Transverse colon (tissue), 4 donors: ENCODE results near the gene SMIM10L1. TPM values are rescaled to one million over a fixed set of nuclear protein-coding genes. Genes with fewer than 3 reads are reported as not detected.
A peak's percentile ranks its signal among the peaks of the same experiment; 100 is the strongest.

Experiments
- DNase-seq: peaks from one replicate; pipeline ENCODE4 v3.0.0-alpha.2; 2019
- H3K27ac ChIP-seq, 4 donors: fragments of 200-600 bp; sonication (generic); 2 replicates each; pipeline ENCODE4 v1.5.1; 2016 to 2018; ENCODE audit warnings: inconsistent platforms in 4 of 4
- H3K27me3 ChIP-seq: fragments of 200-600 bp; sonication (generic); 2 replicates; pipeline ENCODE4 v1.5.1; 2017; ENCODE audit warnings: inconsistent platforms
- H3K36me3 ChIP-seq, 4 donors: fragments of 200-600 bp; sonication (generic); 2 replicates each; pipeline ENCODE4 v1.5.1; 2017 to 2019; ENCODE audit warnings: inconsistent platforms in 4 of 4
- H3K4me1 ChIP-seq, 4 donors: fragments of 200-600 bp; sonication (generic); 2 replicates each; pipeline ENCODE4 v1.5.1; 2017 to 2020; ENCODE audit warnings: inconsistent platforms in 4 of 4
- H3K4me3 ChIP-seq, 4 donors: fragments of 200-600 bp; sonication (generic); 1 replicate in 1 of 4; 2 replicates in 3 of 4; pipeline versions ENCODE4 v1.5.1 to v1.6.1; 2017 to 2019; ENCODE audit warnings: inconsistent platforms in 4 of 4
- H3K9me3 ChIP-seq, 2 donors: fragments of 200-600 bp; sonication (generic); 2 replicates each; pipeline ENCODE4 v1.5.1; 2017 to 2019; ENCODE audit warnings: inconsistent platforms in 2 of 2
- EP300 ChIP-seq: sonication (generic); formaldehyde crosslinking; IDR thresholded peaks from one replicate; pipeline ENCODE4 v1.6.1; 2017; ENCODE audit warnings: antibody characterized with exemption, low read depth
- POLR2A ChIP-seq: fragments of 450-650 bp; IDR thresholded peaks from one replicate; pipeline ENCODE4 v1.6.1; 2016; ENCODE audit warnings: antibody characterized with exemption, mild to moderate bottlenecking, moderate library complexity
- POLR2AphosphoS5 ChIP-seq, 3 donors: sonication (generic); formaldehyde crosslinking; IDR thresholded peaks; one replicate each; pipeline ENCODE4 v1.6.1; 2016; ENCODE audit warnings: antibody characterized with exemption in 3 of 3
- WGBS, 2 donors: methylation state at CpG; one replicate each; pipeline ENCODE4 v1.1.5; 2018; ENCODE audit warnings: low coverage in 1 of 2; 5-methylcytosine and 5-hydroxymethylcytosine counted together
- in situ Hi-C, 4 donors: fragments of 200-750 bp; cut with MboI; loops; one replicate each; pipeline versions ENCODE4 v1.15.0 to v1.15.1; 2017; ENCODE audit warnings: low sequenced_read_pairs in 3 of 4, low pct_ligation_motif_present in 1 of 4, low pct_unique_long_range_greater_than_20kb in 1 of 4
- intact Hi-C: fragments of 100-400 bp; cut with DNase I; formaldehyde crosslinking; loops from one replicate; pipeline ENCODE4 v1.15.1; 2023; ENCODE audit warnings: low total_unique reads
- total RNA-seq, 4 donors: library from RNA; depleted of rRNA; stranded (reverse); fragments of >200 nt; gene quantifications; one replicate each; pipeline ENCODE4 v1.1.0, GENCODE V29; 2016
- TF ChIP-seq, protein P1 (sequence below), 5 experiments: fragments of 200-600 bp in 3 of 5; fragments of 450-650 bp in 2 of 5; sonication (generic) in 3 of 5; IDR thresholded peaks; 1 replicate in 2 of 5; 2 replicates in 3 of 5; pipeline ENCODE4 v1.5.1; 2016 to 2017; ENCODE audit warnings: antibody characterized with exemption in 5 of 5, inconsistent platforms in 3 of 5, mild to moderate bottlenecking in 2 of 5, moderate library complexity in 1 of 5

The SMIM10L1 gene
- total RNA-seq, 4 donors from 2014 or later: 5.2 to 17.2 (median 8.9) TPM

- intact Hi-C loops (no loop called here), in situ Hi-C loops (no loop called here)
- TF ChIP-seq POLR2A (no peak), POLR2AphosphoS5 (IDR thresholded peaks at IDR 0.05) (no peak), EP300 (no peak)
- TF ChIP-seq, protein P1, sequence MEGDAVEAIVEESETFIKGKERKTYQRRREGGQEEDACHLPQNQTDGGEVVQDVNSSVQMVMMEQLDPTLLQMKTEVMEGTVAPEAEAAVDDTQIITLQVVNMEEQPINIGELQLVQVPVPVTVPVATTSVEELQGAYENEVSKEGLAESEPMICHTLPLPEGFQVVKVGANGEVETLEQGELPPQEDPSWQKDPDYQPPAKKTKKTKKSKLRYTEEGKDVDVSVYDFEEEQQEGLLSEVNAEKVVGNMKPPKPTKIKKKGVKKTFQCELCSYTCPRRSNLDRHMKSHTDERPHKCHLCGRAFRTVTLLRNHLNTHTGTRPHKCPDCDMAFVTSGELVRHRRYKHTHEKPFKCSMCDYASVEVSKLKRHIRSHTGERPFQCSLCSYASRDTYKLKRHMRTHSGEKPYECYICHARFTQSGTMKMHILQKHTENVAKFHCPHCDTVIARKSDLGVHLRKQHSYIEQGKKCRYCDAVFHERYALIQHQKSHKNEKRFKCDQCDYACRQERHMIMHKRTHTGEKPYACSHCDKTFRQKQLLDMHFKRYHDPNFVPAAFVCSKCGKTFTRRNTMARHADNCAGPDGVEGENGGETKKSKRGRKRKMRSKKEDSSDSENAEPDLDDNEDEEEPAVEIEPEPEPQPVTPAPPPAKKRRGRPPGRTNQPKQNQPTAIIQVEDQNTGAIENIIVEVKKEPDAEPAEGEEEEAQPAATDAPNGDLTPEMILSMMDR (IDR thresholded peaks at IDR 0.05): no peak
- no peak for DNase-seq
- peaks cover 2 to 25% (median 6%) of the 10 kb centered on the region in 4 donors for H3K4me1 ChIP-seq
- no peaks in the 10 kb centered on the region for H3K9me3 ChIP-seq
- no peak overlapping the region for H3K4me3 ChIP-seq
- H3K36me3 ChIP-seq: peaks cover 0 to under 1% (median 0%) of the 10 kb centered on the region in 4 donors
- H3K27ac ChIP-seq: no peak overlapping the region
- no peaks in the 10 kb centered on the region for H3K27me3 ChIP-seq
Observed at GRCh38 chr12:11166300-11166699, 4.7 kb upstream of the SMIM10L1 start.

DNA sequence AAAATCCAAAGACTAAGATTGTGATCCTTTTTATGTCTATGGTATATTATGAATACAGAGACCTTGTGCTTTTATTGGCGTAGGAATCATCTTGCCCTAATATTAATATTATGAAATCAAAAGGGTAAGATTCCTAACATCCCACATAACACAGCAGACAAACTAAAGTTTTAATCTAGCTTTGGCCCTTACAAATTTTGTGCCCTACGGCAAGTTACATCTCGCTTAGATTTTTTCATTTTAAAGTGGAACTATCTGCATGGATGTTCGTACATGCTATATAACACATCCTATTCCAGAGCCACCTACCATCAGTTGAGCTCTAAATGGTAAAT lies 217 bp upstream of the SMIM10L1 start:
- peak overlapping the region; percentile 92 to 99 (median 96) for H3K27ac ChIP-seq
- 1 to 7% methylated on average over 4 of the region's 4 CpGs for WGBS, 2 donors
- intact Hi-C loops: loop anchor here (5.0 kb wide), 1 partner anchor 1527 kb away; the partner anchor contains the start of gene GPR19
- H3K27me3 ChIP-seq: no peaks in the 10 kb centered on the region
- in situ Hi-C loops: no loop called here
- DNase-seq: no peak
- no peaks in the 10 kb centered on the region for H3K9me3 ChIP-seq
- peak overlapping the region; percentile 70 to 92 (median 85) for H3K4me3 ChIP-seq
- TF ChIP-seq POLR2AphosphoS5 (IDR thresholded peaks at IDR 0.05) (no peak), EP300 (no peak), POLR2A (no peak)
- TF ChIP-seq, protein P1 (IDR thresholded peaks at IDR 0.05): no peak
- H3K4me1 ChIP-seq: peaks cover 7 to 41% (median 12%) of the 10 kb centered on the region in 4 donors
- no peaks in the 10 kb centered on the region for H3K36me3 ChIP-seq

GRCh38 chr12:11171969-11172675 lies 1.1 kb downstream of the SMIM10L1 start:
- Histone ChIP-seq H3K9me3 (no peaks in the 10 kb centered on the region), H3K4me3 (peak overlapping the region; percentile 70 to 92 (median 85)), H3K36me3 (no peaks in the 10 kb centered on the region), H3K4me1 (peaks cover 7 to 41% (median 12%) of the 10 kb centered on the region in 4 donors), H3K27ac (peak overlapping the region; percentile 92 to 99 (median 96)), H3K27me3 (no peaks in the 10 kb centered on the region)
- DNase-seq: no peak
- WGBS, 2 donors: 1 to 5% methylated on average over 10 of the region's 10 CpGs
- in situ Hi-C loops: no loop called here
- TF ChIP-seq, protein P1 (IDR thresholded peaks at IDR 0.05): no peak
- TF ChIP-seq POLR2A: no peak
- TF ChIP-seq EP300: no peak
- no peak for TF ChIP-seq POLR2AphosphoS5 (IDR thresholded peaks at IDR 0.05)
- intact Hi-C loops: loop anchor here (5.0 kb wide), 1 partner anchor 1525 kb away; the partner anchor contains the start of gene GPR19

GRCh38 chr12:11174022-11174421 lies 3.0 kb downstream of the SMIM10L1 start:
- intact Hi-C loops: loop anchor here (5.0 kb wide), 1 partner anchor 1523 kb away; the partner anchor contains the start of gene GPR19
- no peak overlapping the region for H3K27ac ChIP-seq
- TF ChIP-seq POLR2AphosphoS5 (IDR thresholded peaks at IDR 0.05) (no peak), POLR2A (no peak), EP300 (no peak)
- TF ChIP-seq, protein P1 (IDR thresholded peaks at IDR 0.05): no peak
- no peak overlapping the region for H3K4me3 ChIP-seq
- H3K4me1 ChIP-seq: peaks cover 7 to 35% (median 12%) of the 10 kb centered on the region in 4 donors
- H3K27me3 ChIP-seq: no peaks in the 10 kb centered on the region
- no peaks in the 10 kb centered on the region for H3K36me3 ChIP-seq
- WGBS, 2 donors: 90 to 94% methylated on average over 2 of the region's 2 CpGs
- in situ Hi-C loops: no loop called here
- no peak for DNase-seq
- no peaks in the 10 kb centered on the region for H3K9me3 ChIP-seq
